K562 (cell line): ENCODE data around the gene NSUN3. TPM values are rescaled to one million over a fixed set of nuclear protein-coding genes. Genes with fewer than 3 reads are reported as not detected.

ENCODE experiments used
- ATF1 ChIP-seq, 2 experiments: fragments of 450-650 bp in 1 of 2; IDR thresholded peaks; 2 replicates each; pipeline ENCODE4 v1.6.1; 2016; ENCODE audit warnings: missing compliant biosample characterization in 1 of 2, missing genetic modification characterization in 1 of 2
- DPF2 ChIP-seq: fragments of 450-650 bp; IDR thresholded peaks from 2 replicates; pipeline ENCODE4 v1.6.1; 2016
- ELF2 ChIP-seq: fragments of 250-450 bp; sonication (Bioruptor Pico); IDR thresholded peaks from 2 replicates; pipeline ENCODE4 v1.5.0; 2021; ENCODE audit warnings: mild to moderate bottlenecking
- EWSR1 ChIP-seq: fragments of 450-650 bp; IDR thresholded peaks from 2 replicates; pipeline ENCODE4 v1.6.1; 2018; ENCODE audit warnings: borderline replicate concordance, mild to moderate bottlenecking, low read depth, moderate library complexity; ENCODE audit not compliant: partially characterized antibody
- GMEB1 ChIP-seq: fragments of 250-450 bp; sonication (Bioruptor Pico); IDR thresholded peaks from 2 replicates; pipeline ENCODE4 v1.4.0; 2020; ENCODE audit warnings: mild to moderate bottlenecking
- KAT2B ChIP-seq: IDR thresholded peaks from one replicate; pipeline ENCODE4 v1.6.1; 2012; ENCODE audit warnings: low read depth, mild to moderate bottlenecking, control low read depth, inconsistent platforms, low read length, moderate library complexity
- MAFF ChIP-seq: IDR thresholded peaks from 2 replicates; pipeline ENCODE4 v1.6.1; 2012; ENCODE audit warnings: low read length, improper control_type of control experiment
- MCM2 ChIP-seq: fragments of 450-650 bp; IDR thresholded peaks from 2 replicates; pipeline ENCODE4 v1.6.1; 2017; ENCODE audit warnings: low read depth, mild to moderate bottlenecking
- NONO ChIP-seq, 2 experiments: fragments of 200-400 bp in 1 of 2; fragments of 450-650 bp in 1 of 2; formaldehyde crosslinking in 1 of 2; IDR thresholded peaks; 2 replicates each; pipeline ENCODE4 v1.6.1; 2017; ENCODE audit warnings: low read depth in 2 of 2, mild to moderate bottlenecking in 2 of 2, moderate library complexity in 2 of 2, low read length in 1 of 2
- NR4A1 ChIP-seq, 2 experiments: fragments of 250-450 bp in 1 of 2; fragments of 450-650 bp in 1 of 2; sonication (Bioruptor Pico) in 1 of 2; IDR thresholded peaks; 2 replicates each; pipeline versions ENCODE4 v1.4.0 to v1.6.1; 2016 to 2020; ENCODE audit warnings: mild to moderate bottlenecking in 2 of 2, missing compliant biosample characterization in 1 of 2, missing genetic modification characterization in 1 of 2, moderate library complexity in 1 of 2
- POLR2AphosphoS2 ChIP-seq: IDR thresholded peaks from 2 replicates; pipeline ENCODE4 v1.6.1; 2012; ENCODE audit warnings: low read length, improper control_type of control experiment
- ZC3H8 ChIP-seq: fragments of 450-650 bp; IDR thresholded peaks from 2 replicates; pipeline ENCODE4 v1.6.1; 2017
- ZNF239 ChIP-seq: fragments of 250-450 bp; sonication (Bioruptor Pico); IDR thresholded peaks from 2 replicates; pipeline ENCODE4 v1.4.0; 2020; ENCODE audit warnings: mild to moderate bottlenecking
- ZNF639 ChIP-seq, 2 experiments: fragments of 200-800 bp in 1 of 2; sonication (Bioruptor generic) in 1 of 2; sonication (generic) in 1 of 2; formaldehyde crosslinking in 1 of 2; IDR thresholded peaks in 1 of 2; conservative IDR thresholded peaks in 1 of 2; 2 replicates each; pipeline versions ENCODE4 v1.5.0 to v1.6.1; 2016 to 2020; ENCODE audit warnings: missing compliant biosample characterization in 1 of 2, missing genetic modification characterization in 1 of 2, missing genetic modification reagents in 1 of 2
- ZNF668 ChIP-seq: fragments of 250-450 bp; sonication (Bioruptor Pico); IDR thresholded peaks from 2 replicates; pipeline ENCODE4 v1.8.0; 2022; ENCODE audit warnings: mild to moderate bottlenecking, inconsistent platforms
- ZNF778 ChIP-seq: fragments of 450-650 bp; formaldehyde crosslinking; IDR thresholded peaks from 2 replicates; pipeline ENCODE4 v1.4.0; 2020; ENCODE audit warnings: mild to moderate bottlenecking, moderate library complexity
- polyA plus RNA-seq, 8 experiments: library from polyadenylated mRNA; depleted of rRNA in 4 of 8; stranded (reverse) in 5 of 8; unstranded in 3 of 8; fragments of >200 nt; fragmentation: Nextera tagmentation in 2 of 8; fragmentation: Illumina TruSeq in 1 of 8; extraction: Ambion mirVana in 2 of 8; extraction: Trizol in 1 of 8; gene quantifications; 2 replicates each; pipeline versions ENCODE4 v1.2.1 to v1.2.3, GENCODE V29; 2011 to 2014; ENCODE audit warnings: inconsistent platforms in 1 of 8, missing spikeins in 1 of 8
- total RNA-seq, 7 experiments: library from RNA; depleted of rRNA in 6 of 7; stranded (reverse); fragments of >200 nt in 6 of 7; fragmentation: Illumina TruSeq in 2 of 7; extraction: Trizol in 2 of 7; gene quantifications; 2 replicates each; pipeline versions ENCODE4 v1.2.1 to v1.2.3, GENCODE V29; 2011 to 2021; ENCODE audit warnings: low replicate concordance in 1 of 7
- TF ChIP-seq, protein P1 (sequence below): sonication (generic); formaldehyde crosslinking; IDR thresholded peaks from 2 replicates; pipeline ENCODE4 v1.5.0; 2020; ENCODE audit warnings: missing genetic modification reagents
- TF ChIP-seq, protein P2 (sequence below): fragments of 450-650 bp; IDR thresholded peaks from 2 replicates; pipeline ENCODE4 v1.6.1; 2016
- TF ChIP-seq, protein P3 (sequence below), 2 experiments: fragments of 450-650 bp in 1 of 2; IDR thresholded peaks; 2 replicates each; pipeline ENCODE4 v1.6.1; 2011 to 2017; ENCODE audit warnings: low read depth in 2 of 2, antibody characterized with exemption in 1 of 2, borderline replicate concordance in 1 of 2, low read length in 1 of 2, mild to moderate bottlenecking in 1 of 2, mixed read lengths in 1 of 2; ENCODE audit not compliant: control insufficient read depth in 1 of 2

Gene NSUN3
- total and polyA plus RNA-seq, 9 of the 15 experiments (the other 6 are each of a cell fraction or from before 2014, with no cell fraction given): 4.4 to 12.3 (median 7.6) TPM

- TF ChIP-seq, protein P1, sequence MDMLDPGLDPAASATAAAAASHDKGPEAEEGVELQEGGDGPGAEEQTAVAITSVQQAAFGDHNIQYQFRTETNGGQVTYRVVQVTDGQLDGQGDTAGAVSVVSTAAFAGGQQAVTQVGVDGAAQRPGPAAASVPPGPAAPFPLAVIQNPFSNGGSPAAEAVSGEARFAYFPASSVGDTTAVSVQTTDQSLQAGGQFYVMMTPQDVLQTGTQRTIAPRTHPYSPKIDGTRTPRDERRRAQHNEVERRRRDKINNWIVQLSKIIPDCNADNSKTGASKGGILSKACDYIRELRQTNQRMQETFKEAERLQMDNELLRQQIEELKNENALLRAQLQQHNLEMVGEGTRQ (CRISPR knock-in tag): no peak
- TF ChIP-seq NR4A1 (CRISPR knock-in tag; IDR thresholded peaks at IDR 0.05) (no peak), NR4A1 (tag; IDR thresholded peaks at IDR 0.05) (no peak), DPF2 (peak; percentile 44; the same call in 1 of the 2 replicates), GMEB1 (CRISPR knock-in tag) (no peak), ELF2 (CRISPR knock-in tag) (no peak), MCM2 (no peak), ZNF239 (CRISPR knock-in tag) (no peak), KAT2B (no peak), ATF1 (CRISPR knock-in tag; IDR thresholded peaks at IDR 0.05) (no peak), ATF1 (tag; IDR thresholded peaks at IDR 0.05) (no peak), POLR2AphosphoS2 (no peak), ZNF668 (CRISPR knock-in tag) (no peak), MAFF (peak; percentile 77; the same call in 1 of the 2 replicates), NONO (IDR thresholded peaks at IDR 0.05; ENCODE audit: low read depth in 2 of 2, low read length in 1 of 2) (no peak), ZNF778 (CRISPR knock-in tag) (no peak), ZC3H8 (no peak), EWSR1 (no peak), ZNF639 (CRISPR knock-in tag; conservative IDR thresholded peaks at IDR 0.05 in 1 of 2, IDR thresholded peaks at IDR 0.05 in 1 of 2) (no peak)
- TF ChIP-seq, protein P2, sequence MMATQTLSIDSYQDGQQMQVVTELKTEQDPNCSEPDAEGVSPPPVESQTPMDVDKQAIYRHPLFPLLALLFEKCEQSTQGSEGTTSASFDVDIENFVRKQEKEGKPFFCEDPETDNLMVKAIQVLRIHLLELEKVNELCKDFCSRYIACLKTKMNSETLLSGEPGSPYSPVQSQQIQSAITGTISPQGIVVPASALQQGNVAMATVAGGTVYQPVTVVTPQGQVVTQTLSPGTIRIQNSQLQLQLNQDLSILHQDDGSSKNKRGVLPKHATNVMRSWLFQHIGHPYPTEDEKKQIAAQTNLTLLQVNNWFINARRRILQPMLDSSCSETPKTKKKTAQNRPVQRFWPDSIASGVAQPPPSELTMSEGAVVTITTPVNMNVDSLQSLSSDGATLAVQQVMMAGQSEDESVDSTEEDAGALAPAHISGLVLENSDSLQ: no peak
- TF ChIP-seq, protein P3, sequence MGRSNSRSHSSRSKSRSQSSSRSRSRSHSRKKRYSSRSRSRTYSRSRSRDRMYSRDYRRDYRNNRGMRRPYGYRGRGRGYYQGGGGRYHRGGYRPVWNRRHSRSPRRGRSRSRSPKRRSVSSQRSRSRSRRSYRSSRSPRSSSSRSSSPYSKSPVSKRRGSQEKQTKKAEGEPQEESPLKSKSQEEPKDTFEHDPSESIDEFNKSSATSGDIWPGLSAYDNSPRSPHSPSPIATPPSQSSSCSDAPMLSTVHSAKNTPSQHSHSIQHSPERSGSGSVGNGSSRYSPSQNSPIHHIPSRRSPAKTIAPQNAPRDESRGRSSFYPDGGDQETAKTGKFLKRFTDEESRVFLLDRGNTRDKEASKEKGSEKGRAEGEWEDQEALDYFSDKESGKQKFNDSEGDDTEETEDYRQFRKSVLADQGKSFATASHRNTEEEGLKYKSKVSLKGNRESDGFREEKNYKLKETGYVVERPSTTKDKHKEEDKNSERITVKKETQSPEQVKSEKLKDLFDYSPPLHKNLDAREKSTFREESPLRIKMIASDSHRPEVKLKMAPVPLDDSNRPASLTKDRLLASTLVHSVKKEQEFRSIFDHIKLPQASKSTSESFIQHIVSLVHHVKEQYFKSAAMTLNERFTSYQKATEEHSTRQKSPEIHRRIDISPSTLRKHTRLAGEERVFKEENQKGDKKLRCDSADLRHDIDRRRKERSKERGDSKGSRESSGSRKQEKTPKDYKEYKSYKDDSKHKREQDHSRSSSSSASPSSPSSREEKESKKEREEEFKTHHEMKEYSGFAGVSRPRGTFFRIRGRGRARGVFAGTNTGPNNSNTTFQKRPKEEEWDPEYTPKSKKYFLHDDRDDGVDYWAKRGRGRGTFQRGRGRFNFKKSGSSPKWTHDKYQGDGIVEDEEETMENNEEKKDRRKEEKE (IDR thresholded peaks at IDR 0.05; ENCODE audit: borderline replicate concordance in 1 of 2, control insufficient read depth in 1 of 2, low read depth in 2 of 2, low read length in 1 of 2): no peak
These were observed 1.5 kb downstream of the NSUN3 start (continued) for GRCh38 chr3:94064243-94064860.
